CD4-positive, alpha-beta T cell (primary cell): ENCODE measurements around the gene SUPT3H. TPM values are rescaled to one million over a fixed set of nuclear protein-coding genes. Genes with fewer than 3 reads are reported as not detected.

Experiments used
- ATAC-seq: fragments of 200-7000 bp; cut with Tn5 transposase; one replicate; pipeline ENCODE4 v1.10.0; 2022; ENCODE audit warnings: mild to moderate bottlenecking; ENCODE audit not compliant: poor library complexity
- CTCF ChIA-PET: fragments of 350-600 bp; sonication (Branson Sonifier 250); formaldehyde crosslinking; loops from one replicate; lab custom pipeline; 2021; ENCODE audit warnings: antibody characterized with exemption, inconsistent platforms; lab: Charles Lee
- POLR2A ChIA-PET: fragments of 350-600 bp; sonication (Branson Sonifier 250); formaldehyde crosslinking; loops from one replicate; lab custom pipeline; 2021; ENCODE audit warnings: antibody characterized with exemption, inconsistent platforms; lab: Charles Lee
- DNase-seq, 14 experiments: peaks; one replicate each; pipeline ENCODE4 v3.0.0-alpha.2; 2013 to 2020; ENCODE audit warnings: mixed read lengths in 2 of 14
- H3K27ac ChIP-seq, 2 donors: one replicate each; pipeline versions ENCODE4 v1.5.1 to v1.7.0; 2013; ENCODE audit warnings: low read length in 2 of 2, low read depth in 1 of 2, mild to moderate bottlenecking in 1 of 2
- H3K27me3 ChIP-seq, 2 experiments: 1 replicate in 1 of 2; 2 replicates in 1 of 2; pipeline versions ENCODE4 v1.6.1 to v1.7.0; 2013; ENCODE audit warnings: low read length in 2 of 2, control low read depth in 1 of 2, mild to moderate bottlenecking in 1 of 2, moderate library complexity in 1 of 2; ENCODE audit not compliant: insufficient read depth in 2 of 2, control insufficient read depth in 1 of 2
- H3K36me3 ChIP-seq: one replicate; pipeline ENCODE4 v1.6.1; 2013; ENCODE audit warnings: low read length, control low read depth; ENCODE audit not compliant: insufficient read depth
- H3K4me1 ChIP-seq: one replicate; pipeline ENCODE4 v1.6.1; 2013; ENCODE audit warnings: low read length, control low read depth; ENCODE audit not compliant: insufficient read depth
- H3K4me3 ChIP-seq: one replicate; pipeline ENCODE4 v1.5.1; 2013; ENCODE audit warnings: mild to moderate bottlenecking, low read length, moderate library complexity
- H3K9me3 ChIP-seq, 2 experiments: 1 replicate in 1 of 2; 2 replicates in 1 of 2; pipeline versions ENCODE4 v1.6.1 to v1.7.0; 2013; ENCODE audit warnings: low read length in 2 of 2, mild to moderate bottlenecking in 2 of 2, control low read depth in 1 of 2, moderate library complexity in 1 of 2; ENCODE audit not compliant: control insufficient read depth in 1 of 2, insufficient read depth in 1 of 2
- H3K27ac Mint-ChIP-seq: one replicate; pipeline ENCODE4 v1.8.0; 2020; ENCODE audit warnings: mixed read lengths
- H3K27me3 Mint-ChIP-seq: one replicate; pipeline ENCODE4 v1.8.0; 2021; ENCODE audit warnings: mixed read lengths
- H3K36me3 Mint-ChIP-seq: one replicate; pipeline ENCODE4 v1.8.0; 2021; ENCODE audit warnings: low read depth, mixed read lengths
- H3K4me1 Mint-ChIP-seq: one replicate; pipeline ENCODE4 v1.8.0; 2021; ENCODE audit warnings: low read depth, mixed read lengths
- H3K4me3 Mint-ChIP-seq: one replicate; pipeline ENCODE4 v1.8.0; 2020; ENCODE audit warnings: mild to moderate bottlenecking, mixed read lengths
- H3K9me3 Mint-ChIP-seq: one replicate; pipeline ENCODE4 v1.8.0; 2020; ENCODE audit warnings: mixed read lengths
- CTCF ChIP-seq: fragments of 200-600 bp; IDR thresholded peaks from one replicate; pipeline ENCODE4 v1.8.0; 2022; ENCODE audit warnings: antibody characterized with exemption, mild to moderate bottlenecking
- intact Hi-C, 2 experiments: fragments of 100-400 bp; cut with DNase I in 1 of 2; cut with micrococcal nuclease in 1 of 2; formaldehyde crosslinking; loops; one replicate each; pipeline versions ENCODE4 v1.15.1 to v1.9.0; 2023 to 2025; cut with DNase I, micrococcal nuclease
- total RNA-seq, 174 experiments: library from RNA in 2 of 174; stranded (reverse) in 2 of 174; gene quantifications; one replicate each; pipeline ENCODE4 v1.2.3 and lab custom pipeline; 2021 to 2026

Gene SUPT3H
- total RNA-seq, 2 experiments from 2014 or later: 8.9 to 10.5 TPM

DNA sequence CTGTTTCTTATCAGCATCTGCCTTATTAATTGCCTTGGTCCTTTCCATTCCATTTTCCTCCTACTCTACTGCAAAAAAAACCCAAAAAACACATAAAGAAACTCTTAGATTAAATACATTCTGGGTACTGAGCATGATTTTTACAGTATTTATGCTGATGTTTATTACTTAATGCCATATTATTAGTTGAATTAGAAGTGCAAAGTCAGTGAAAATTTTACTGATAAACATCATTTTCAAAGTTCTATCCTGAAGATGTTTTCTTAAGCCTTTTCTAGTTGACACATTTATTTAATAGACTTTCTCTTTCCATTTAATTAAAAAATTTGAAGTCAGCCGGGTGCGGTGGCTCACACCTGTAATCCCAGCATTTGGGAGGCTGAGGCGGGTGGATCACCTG lies 285.6 kb downstream of the SUPT3H start:
- intact Hi-C loops: no loop called here
- Mint-ChIP-seq H3K36me3 (no peaks in the 10 kb centered on the region), H3K4me1 (no peaks in the 10 kb centered on the region), H3K27ac (no peak overlapping the region), H3K9me3 (no peaks in the 10 kb centered on the region), H3K27me3 (no peaks in the 10 kb centered on the region), H3K4me3 (no peak overlapping the region)
- Histone ChIP-seq H3K4me3 (no peak overlapping the region), H3K36me3 (no peaks in the 10 kb centered on the region), H3K27ac (no peak overlapping the region), H3K9me3 (no peaks in the 10 kb centered on the region), H3K4me1 (no peaks in the 10 kb centered on the region), H3K27me3 (no peaks in the 10 kb centered on the region)
- ChIA-PET POLR2A (no interaction called here), CTCF (no interaction called here)
- TF ChIP-seq CTCF: no peak
- DNase-seq (no peak), ATAC-seq (no peak)

DNA sequence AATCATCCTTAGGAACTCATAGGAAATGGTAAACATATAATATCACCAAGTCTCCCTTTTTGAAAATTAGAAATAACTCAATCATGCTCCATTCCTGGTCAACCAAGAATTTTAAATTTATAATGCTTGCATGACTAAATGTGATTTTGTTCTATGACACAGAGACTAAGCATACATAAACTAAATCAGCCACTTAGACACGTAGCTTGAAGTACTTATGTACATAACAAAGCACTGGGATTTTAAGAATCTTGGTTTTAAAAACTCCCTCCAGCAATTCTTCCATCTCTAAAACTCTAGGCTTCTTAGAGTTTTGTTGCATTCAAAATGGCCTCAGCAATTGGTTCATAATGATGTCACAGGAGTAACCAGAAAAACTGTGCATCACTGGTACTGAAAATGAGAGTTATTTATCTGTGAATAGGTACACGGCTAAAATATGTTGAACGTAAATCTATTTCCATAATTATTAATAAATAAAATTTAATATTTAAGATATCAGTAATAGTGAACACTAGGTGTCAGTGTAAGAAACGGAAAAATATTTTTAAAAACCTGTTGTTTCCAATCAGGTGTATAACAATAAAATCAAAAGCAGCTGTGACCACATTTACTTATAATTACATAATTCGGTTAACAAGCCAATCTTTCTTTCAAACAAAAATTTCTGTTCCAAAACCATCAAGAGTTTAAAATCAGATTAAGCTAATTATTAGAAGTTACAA lies 291.2 kb downstream of the SUPT3H start:
- H3K36me3 Mint-ChIP-seq: peaks cover 8% of the 10 kb centered on the region
- ChIA-PET CTCF (interaction anchor here (0.6 kb wide), 1 partner anchor 85 kb away, joined by 4 read pairs; no protein-coding TSS in a partner anchor), POLR2A (no interaction called here)
- H3K4me1 ChIP-seq: no peaks in the 10 kb centered on the region
- DNase-seq (no peak), ATAC-seq (no peak)
- no peaks in the 10 kb centered on the region for H3K27me3 ChIP-seq
- H3K4me3 Mint-ChIP-seq: no peak overlapping the region
- peaks cover 24% of the 10 kb centered on the region for H3K4me1 Mint-ChIP-seq
- H3K4me3 ChIP-seq: no peak overlapping the region
- peaks cover 4% of the 10 kb centered on the region for H3K9me3 Mint-ChIP-seq
- no peak for TF ChIP-seq CTCF
- intact Hi-C loops: no loop called here
- no peak overlapping the region for H3K27ac Mint-ChIP-seq
- no peak overlapping the region for H3K27ac ChIP-seq
- H3K36me3 ChIP-seq: no peaks in the 10 kb centered on the region
- H3K27me3 Mint-ChIP-seq: no peaks in the 10 kb centered on the region
- peaks cover 0 to 4% of the 10 kb centered on the region in 2 experiments for H3K9me3 ChIP-seq

GRCh38 chr6:45084257-45084656 lies 293.5 kb downstream of the SUPT3H start:
- CTCF ChIA-PET: no interaction called here

More at GRCh38 chr6:45084257-45084656, 293.5 kb downstream of the SUPT3H start:
- DNase-seq (peak in 3 of 14 experiments; percentile 25 to 40 (median 33)), ATAC-seq (peak; percentile 57)
- H3K27me3 Mint-ChIP-seq: no peaks in the 10 kb centered on the region
- Histone ChIP-seq H3K27me3 (no peaks in the 10 kb centered on the region), H3K4me3 (no peak overlapping the region), H3K36me3 (no peaks in the 10 kb centered on the region), H3K9me3 (peaks cover 3 to 7% of the 10 kb centered on the region in 2 experiments), H3K27ac (no peak overlapping the region), H3K4me1 (no peaks in the 10 kb centered on the region)
- peak overlapping the region; percentile 29 for H3K27ac Mint-ChIP-seq
- H3K36me3 Mint-ChIP-seq: peaks cover 21% of the 10 kb centered on the region
- peaks cover 24% of the 10 kb centered on the region for H3K4me1 Mint-ChIP-seq
- no peak for TF ChIP-seq CTCF
- POLR2A ChIA-PET: no interaction called here
- no peak overlapping the region for H3K4me3 Mint-ChIP-seq
- peaks cover 13% of the 10 kb centered on the region for H3K9me3 Mint-ChIP-seq
- intact Hi-C loops: no loop called here
